HepG2 (cell line): ENCODE measurements around the gene ABCB9. TPM values are rescaled to one million over a fixed set of nuclear protein-coding genes. Genes with fewer than 3 reads are reported as not detected.

ENCODE experiments used
- GATAD2A ChIP-seq: IDR thresholded peaks from 2 replicates; pipeline ENCODE4 v1.6.1; 2016
- HNRNPK ChIP-seq: fragments of 200-400 bp; formaldehyde crosslinking; IDR thresholded peaks from 2 replicates; pipeline ENCODE4 v1.6.1; 2018; ENCODE audit warnings: low read length, low read depth, moderate library complexity, mild to moderate bottlenecking; ENCODE audit not compliant: poor library complexity, severe bottlenecking
- MAZ ChIP-seq, 2 experiments: sonication (generic) in 1 of 2; formaldehyde crosslinking in 1 of 2; IDR thresholded peaks; 2 replicates each; pipeline versions ENCODE4 v1.5.0 to v1.6.1; 2012 to 2020; ENCODE audit warnings: low read depth in 2 of 2, mild to moderate bottlenecking in 2 of 2, borderline replicate concordance in 1 of 2, improper control_type of control experiment in 1 of 2, low read length in 1 of 2, missing genetic modification reagents in 1 of 2, moderate library complexity in 1 of 2
- MED8 ChIP-seq: sonication (generic); formaldehyde crosslinking; IDR thresholded peaks from 2 replicates; pipeline ENCODE4 v1.8.1; 2023; ENCODE audit warnings: mild to moderate bottlenecking, missing genetic modification reagents; ENCODE audit not compliant: insufficient replicate concordance
- RAD21 ChIP-seq: fragments of 450-650 bp; formaldehyde crosslinking; IDR thresholded peaks from 2 replicates; pipeline ENCODE4 v1.5.0; 2020; ENCODE audit warnings: mild to moderate bottlenecking
- SKI ChIP-seq: fragments of 450-650 bp; IDR thresholded peaks from one replicate; pipeline ENCODE4 v1.6.1; 2018; ENCODE audit warnings: mild to moderate bottlenecking; ENCODE audit not compliant: partially characterized antibody
- ZNF12 ChIP-seq: sonication (generic); formaldehyde crosslinking; IDR thresholded peaks from 2 replicates; pipeline ENCODE4 v1.5.0; 2020; ENCODE audit warnings: missing genetic modification reagents
- ZNF121 ChIP-seq: sonication (generic); formaldehyde crosslinking; IDR thresholded peaks from 2 replicates; pipeline ENCODE4 v1.5.0; 2020; ENCODE audit warnings: mild to moderate bottlenecking, missing genetic modification reagents
- ZNF136 ChIP-seq: sonication (generic); formaldehyde crosslinking; IDR thresholded peaks from 2 replicates; pipeline ENCODE4 v1.8.1; 2022; ENCODE audit warnings: low read depth, mild to moderate bottlenecking, moderate library complexity, missing genetic modification reagents
- ZNF331 ChIP-seq: sonication (generic); formaldehyde crosslinking; IDR thresholded peaks from 2 replicates; pipeline ENCODE4 v1.4.0; 2020; ENCODE audit warnings: missing genetic modification reagents
- ZNF772 ChIP-seq: sonication (generic); formaldehyde crosslinking; IDR thresholded peaks from 2 replicates; pipeline ENCODE4 v1.5.0; 2020; ENCODE audit warnings: mild to moderate bottlenecking, missing genetic modification reagents
- ZNF788 ChIP-seq: sonication (generic); formaldehyde crosslinking; IDR thresholded peaks from 2 replicates; pipeline ENCODE4 v1.5.0; 2020; ENCODE audit warnings: mild to moderate bottlenecking, missing genetic modification reagents, borderline replicate concordance
- ZSCAN31 ChIP-seq: sonication (generic); formaldehyde crosslinking; IDR thresholded peaks from 2 replicates; pipeline ENCODE4 v1.5.0; 2020; ENCODE audit warnings: low read depth, mild to moderate bottlenecking, missing genetic modification reagents
- polyA plus RNA-seq, 8 experiments: library from polyadenylated mRNA; depleted of rRNA in 3 of 8; stranded (reverse) in 7 of 8; unstranded in 1 of 8; fragments of >200 nt; fragmentation: Illumina TruSeq in 4 of 8; extraction: Trizol in 4 of 8; gene quantifications; 2 replicates each; pipeline versions ENCODE4 v1.2.1 to v1.2.3, GENCODE V29; 2011 to 2016; ENCODE audit warnings: low read depth in 4 of 8, missing spikeins in 1 of 8, mixed read lengths in 1 of 8; ENCODE audit not compliant: insufficient read depth in 1 of 8
- total RNA-seq, 5 experiments: library from RNA; depleted of rRNA; stranded (reverse); fragments of >200 nt; fragmentation: Illumina TruSeq; extraction: Trizol; gene quantifications; 2 replicates each; pipeline ENCODE4 v1.2.3, GENCODE V29; 2016; ENCODE audit warnings: low read depth in 1 of 5
- TF ChIP-seq, protein P1 (sequence below): sonication (generic); formaldehyde crosslinking; IDR thresholded peaks from 2 replicates; pipeline ENCODE4 v1.8.1; 2023; ENCODE audit warnings: mild to moderate bottlenecking, missing genetic modification reagents
- TF ChIP-seq, protein P2 (sequence below): sonication (generic); formaldehyde crosslinking; conservative IDR thresholded peaks from 2 replicates; pipeline ENCODE4 v1.4.0; 2020; ENCODE audit warnings: missing genetic modification reagents
- TF ChIP-seq, protein P3 (sequence below): sonication (generic); formaldehyde crosslinking; IDR thresholded peaks from 2 replicates; pipeline ENCODE4 v1.4.0; 2020; ENCODE audit warnings: missing genetic modification reagents
- TF ChIP-seq, protein P4 (sequence below): sonication (generic); formaldehyde crosslinking; IDR thresholded peaks from 2 replicates; pipeline ENCODE4 v1.5.0; 2020; ENCODE audit warnings: mild to moderate bottlenecking, missing genetic modification reagents
- TF ChIP-seq, protein P5 (sequence below): sonication (generic); formaldehyde crosslinking; IDR thresholded peaks from 2 replicates; pipeline ENCODE4 v1.8.0; 2022; ENCODE audit warnings: missing genetic modification reagents, mild to moderate bottlenecking, inconsistent platforms, borderline replicate concordance

The ABCB9 gene
- total and polyA plus RNA-seq, 2 of the 13 experiments (the other 11 are each of a cell fraction or from before 2014, with no cell fraction given) = 5.1 to 6.0 TPM

DNA sequence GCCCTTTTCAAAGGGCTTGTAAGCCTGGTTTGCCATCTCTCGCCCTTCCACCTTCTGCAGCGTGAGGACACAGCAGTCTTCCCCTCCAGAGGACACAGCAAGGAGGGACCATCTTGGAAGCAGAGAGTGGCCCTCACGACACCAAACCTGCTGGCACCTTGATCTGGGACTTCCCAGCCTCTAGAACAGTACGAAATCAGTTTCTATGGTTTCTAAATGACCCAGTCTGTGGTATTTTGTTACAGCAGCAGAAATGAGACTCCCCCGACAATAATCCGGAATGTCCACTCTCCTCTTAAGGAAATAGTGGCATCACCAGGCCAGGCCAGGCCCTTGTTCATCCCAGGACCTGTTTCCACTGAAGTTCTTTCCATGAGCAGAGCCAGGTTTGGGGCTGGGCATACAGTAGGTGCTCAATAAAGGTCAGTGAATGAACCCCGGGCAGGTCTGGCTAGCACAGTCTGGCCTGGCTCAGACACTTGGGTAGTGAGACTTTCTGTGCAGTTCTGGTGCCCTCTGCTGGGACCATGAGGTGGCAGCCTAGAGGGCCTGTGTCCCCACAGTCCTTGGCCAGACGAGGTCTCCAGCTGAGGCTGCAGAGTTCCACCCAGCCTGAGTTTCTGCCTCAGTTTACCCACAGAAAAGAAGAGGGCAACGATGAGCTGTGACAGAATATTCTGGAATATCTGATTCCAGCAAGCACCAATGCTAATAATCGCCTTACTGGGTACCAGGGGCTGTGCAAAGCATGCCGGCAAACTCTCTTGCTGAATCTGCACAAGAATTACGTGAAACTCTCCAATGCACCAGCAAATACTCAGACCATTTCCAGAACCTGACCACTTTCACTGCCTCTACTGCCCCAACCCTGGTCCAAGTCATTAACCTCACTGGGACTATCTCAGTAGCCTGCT lies 14.0 kb downstream of the ABCB9 start (continued):
- TF ChIP-seq, protein P1, sequence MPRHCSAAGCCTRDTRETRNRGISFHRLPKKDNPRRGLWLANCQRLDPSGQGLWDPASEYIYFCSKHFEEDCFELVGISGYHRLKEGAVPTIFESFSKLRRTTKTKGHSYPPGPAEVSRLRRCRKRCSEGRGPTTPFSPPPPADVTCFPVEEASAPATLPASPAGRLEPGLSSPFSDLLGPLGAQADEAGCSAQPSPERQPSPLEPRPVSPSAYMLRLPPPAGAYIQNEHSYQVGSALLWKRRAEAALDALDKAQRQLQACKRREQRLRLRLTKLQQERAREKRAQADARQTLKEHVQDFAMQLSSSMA (CRISPR knock-in tag) = 0 out of 2 replicates have a peak, but pooled peaks have one; percentile 41
- TF ChIP-seq ZNF136 (no peak), GATAD2A (CRISPR knock-in tag) (peak; percentile 38; the same call in 1 of the 2 replicates), ZNF12 (no peak), ZNF121 (CRISPR knock-in tag) (0 out of 2 replicates have a peak, but pooled peaks have one; percentile 34), HNRNPK (no peak), ZSCAN31 (CRISPR knock-in tag) (0 out of 2 replicates have a peak, but pooled peaks have one; percentile 38), ZNF331 (CRISPR knock-in tag) (0 out of 2 replicates have a peak, but pooled peaks have one; percentile 23), RAD21 (CRISPR knock-in tag) (peak; percentile 96), SKI (peak; percentile 26), MED8 (no peak), ZNF788 (peak; percentile 55; the same call in 1 of the 2 replicates), ZNF772 (CRISPR knock-in tag) (peak; percentile 55; the same call in 1 of the 2 replicates), MAZ (IDR thresholded peaks at IDR 0.05; ENCODE audit: borderline replicate concordance, low read depth, low read length) (no peak), MAZ (CRISPR knock-in tag; IDR thresholded peaks at IDR 0.05; ENCODE audit: low read depth) (peak; percentile 51; the same call in 1 of the 2 replicates)
- TF ChIP-seq, protein P2, sequence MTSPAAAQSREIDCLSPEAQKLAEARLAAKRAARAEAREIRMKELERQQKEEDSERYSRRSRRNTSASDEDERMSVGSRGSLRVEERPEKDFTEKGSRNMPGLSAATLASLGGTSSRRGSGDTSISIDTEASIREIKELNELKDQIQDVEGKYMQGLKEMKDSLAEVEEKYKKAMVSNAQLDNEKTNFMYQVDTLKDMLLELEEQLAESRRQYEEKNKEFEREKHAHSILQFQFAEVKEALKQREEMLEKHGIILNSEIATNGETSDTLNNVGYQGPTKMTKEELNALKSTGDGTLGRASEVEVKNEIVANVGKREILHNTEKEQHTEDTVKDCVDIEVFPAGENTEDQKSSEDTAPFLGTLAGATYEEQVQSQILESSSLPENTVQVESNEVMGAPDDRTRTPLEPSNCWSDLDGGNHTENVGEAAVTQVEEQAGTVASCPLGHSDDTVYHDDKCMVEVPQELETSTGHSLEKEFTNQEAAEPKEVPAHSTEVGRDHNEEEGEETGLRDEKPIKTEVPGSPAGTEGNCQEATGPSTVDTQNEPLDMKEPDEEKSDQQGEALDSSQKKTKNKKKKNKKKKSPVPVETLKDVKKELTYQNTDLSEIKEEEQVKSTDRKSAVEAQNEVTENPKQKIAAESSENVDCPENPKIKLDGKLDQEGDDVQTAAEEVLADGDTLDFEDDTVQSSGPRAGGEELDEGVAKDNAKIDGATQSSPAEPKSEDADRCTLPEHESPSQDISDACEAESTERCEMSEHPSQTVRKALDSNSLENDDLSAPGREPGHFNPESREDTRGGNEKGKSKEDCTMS = no peak
- TF ChIP-seq, protein P3, sequence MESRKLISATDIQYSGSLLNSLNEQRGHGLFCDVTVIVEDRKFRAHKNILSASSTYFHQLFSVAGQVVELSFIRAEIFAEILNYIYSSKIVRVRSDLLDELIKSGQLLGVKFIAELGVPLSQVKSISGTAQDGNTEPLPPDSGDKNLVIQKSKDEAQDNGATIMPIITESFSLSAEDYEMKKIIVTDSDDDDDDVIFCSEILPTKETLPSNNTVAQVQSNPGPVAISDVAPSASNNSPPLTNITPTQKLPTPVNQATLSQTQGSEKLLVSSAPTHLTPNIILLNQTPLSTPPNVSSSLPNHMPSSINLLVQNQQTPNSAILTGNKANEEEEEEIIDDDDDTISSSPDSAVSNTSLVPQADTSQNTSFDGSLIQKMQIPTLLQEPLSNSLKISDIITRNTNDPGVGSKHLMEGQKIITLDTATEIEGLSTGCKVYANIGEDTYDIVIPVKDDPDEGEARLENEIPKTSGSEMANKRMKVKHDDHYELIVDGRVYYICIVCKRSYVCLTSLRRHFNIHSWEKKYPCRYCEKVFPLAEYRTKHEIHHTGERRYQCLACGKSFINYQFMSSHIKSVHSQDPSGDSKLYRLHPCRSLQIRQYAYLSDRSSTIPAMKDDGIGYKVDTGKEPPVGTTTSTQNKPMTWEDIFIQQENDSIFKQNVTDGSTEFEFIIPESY (CRISPR knock-in tag) = peak; percentile 45; the same call in 1 of the 2 replicates
- TF ChIP-seq, protein P4, sequence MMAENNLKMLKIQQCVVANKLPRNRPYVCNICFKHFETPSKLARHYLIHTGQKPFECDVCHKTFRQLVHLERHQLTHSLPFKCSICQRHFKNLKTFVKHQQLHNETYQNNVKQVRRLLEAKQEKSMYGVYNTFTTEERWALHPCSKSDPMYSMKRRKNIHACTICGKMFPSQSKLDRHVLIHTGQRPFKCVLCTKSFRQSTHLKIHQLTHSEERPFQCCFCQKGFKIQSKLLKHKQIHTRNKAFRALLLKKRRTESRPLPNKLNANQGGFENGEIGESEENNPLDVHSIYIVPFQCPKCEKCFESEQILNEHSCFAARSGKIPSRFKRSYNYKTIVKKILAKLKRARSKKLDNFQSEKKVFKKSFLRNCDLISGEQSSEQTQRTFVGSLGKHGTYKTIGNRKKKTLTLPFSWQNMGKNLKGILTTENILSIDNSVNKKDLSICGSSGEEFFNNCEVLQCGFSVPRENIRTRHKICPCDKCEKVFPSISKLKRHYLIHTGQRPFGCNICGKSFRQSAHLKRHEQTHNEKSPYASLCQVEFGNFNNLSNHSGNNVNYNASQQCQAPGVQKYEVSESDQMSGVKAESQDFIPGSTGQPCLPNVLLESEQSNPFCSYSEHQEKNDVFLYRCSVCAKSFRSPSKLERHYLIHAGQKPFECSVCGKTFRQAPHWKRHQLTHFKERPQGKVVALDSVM = peak; percentile 46; the same call in 1 of the 2 replicates
- TF ChIP-seq, protein P5, sequence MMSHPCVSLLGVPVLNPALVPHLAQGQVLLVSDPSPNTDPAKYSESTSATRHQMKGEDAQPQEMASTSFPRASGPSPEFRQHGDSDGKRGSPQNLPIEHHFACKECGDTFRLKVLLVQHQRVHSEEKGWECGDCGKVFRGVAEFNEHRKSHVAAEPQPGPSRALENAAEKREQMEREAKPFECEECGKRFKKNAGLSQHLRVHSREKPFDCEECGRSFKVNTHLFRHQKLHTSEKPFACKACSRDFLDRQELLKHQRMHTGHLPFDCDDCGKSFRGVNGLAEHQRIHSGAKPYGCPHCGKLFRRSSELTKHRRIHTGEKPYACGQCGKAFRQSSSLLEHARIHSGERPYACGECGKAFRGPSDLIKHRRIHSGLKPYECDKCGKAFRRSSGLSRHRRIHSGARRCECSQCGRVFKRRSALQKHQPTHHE (CRISPR knock-in tag) = no peak
